Activated naive CD4-positive, alpha-beta T cell treated with anti-CD3 and anti-CD28 coated beads for 36 hours (primary cell): Measurements from ENCODE around the gene CES4A. TPM values are rescaled to one million over a fixed set of nuclear protein-coding genes. Genes with fewer than 3 reads are reported as not detected.
A peak's percentile ranks its signal among the peaks of the same experiment; 100 is the strongest.
"Not testable (repeated sequence)": the region's sequence is repeated elsewhere in the genome, so short reads cannot be mapped to it uniquely, and the experiment has no call there.

Experiments used
- CTCF ChIA-PET: fragments of 350-600 bp; sonication (Branson Sonifier 250); formaldehyde crosslinking; loops from one replicate; lab custom pipeline; 2021; ENCODE audit warnings: antibody characterized with exemption; lab: Charles Lee
- DNase-seq: peaks from one replicate; pipeline ENCODE4 v3.0.0-alpha.2; 2020
- H3K27ac Mint-ChIP-seq: one replicate; pipeline ENCODE4 v1.8.0; 2021; ENCODE audit warnings: mild to moderate bottlenecking, mixed read lengths
- H3K27me3 Mint-ChIP-seq: one replicate; pipeline ENCODE4 v1.8.0; 2021; ENCODE audit warnings: low read depth, mixed read lengths
- H3K36me3 Mint-ChIP-seq: one replicate; pipeline ENCODE4 v1.8.0; 2021; ENCODE audit warnings: low read depth, mixed read lengths
- H3K4me1 Mint-ChIP-seq: one replicate; pipeline ENCODE4 v1.8.0; 2021; ENCODE audit warnings: low read depth, mixed read lengths
- H3K4me3 Mint-ChIP-seq: one replicate; pipeline ENCODE4 v1.8.0; 2021; ENCODE audit warnings: mild to moderate bottlenecking, moderate library complexity, mixed read lengths
- H3K9me3 Mint-ChIP-seq: one replicate; pipeline ENCODE4 v1.8.0; 2021; ENCODE audit warnings: mixed read lengths
- intact Hi-C: fragments of 100-400 bp; cut with micrococcal nuclease; formaldehyde crosslinking; loops from one replicate; pipeline ENCODE4 v1.15.1; 2023
- total RNA-seq, 2 experiments: library from RNA; stranded (reverse); gene quantifications; one replicate each; pipeline ENCODE4 v1.2.3, GENCODE V29; 2021

Gene CES4A
- total RNA-seq, 2 experiments from 2014 or later: 4.9 to 5.1 TPM

GRCh38 chr16:67040166-67040565 lies 51.8 kb downstream of the CES4A start:
- Mint-ChIP-seq H3K4me1 (peaks cover 35% of the 10 kb centered on the region), H3K36me3 (peaks cover 22% of the 10 kb centered on the region), H3K4me3 (no peak overlapping the region), H3K27me3 (no peaks in the 10 kb centered on the region), H3K9me3 (no peaks in the 10 kb centered on the region), H3K27ac (no peak overlapping the region)
- intact Hi-C loops: no loop called here
- CTCF ChIA-PET: interaction anchor here (1.9 kb wide), 1 partner anchor 9 kb away, joined by 5 read pairs; no protein-coding TSS in a partner anchor
- no peak for DNase-seq

GRCh38 chr16:67040906-67041305 lies 52.5 kb downstream of the CES4A start:
- H3K9me3 Mint-ChIP-seq: no peaks in the 10 kb centered on the region
- H3K4me1 Mint-ChIP-seq: peaks cover 31% of the 10 kb centered on the region
- CTCF ChIA-PET: interaction anchor here (1.3 to 1.9 kb wide), 2 partner anchors 10 to 67 kb away, joined by 4 to 5 read pairs; no protein-coding TSS in a partner anchor
- peaks cover 21% of the 10 kb centered on the region for H3K36me3 Mint-ChIP-seq
- H3K27ac Mint-ChIP-seq: no peak overlapping the region
- DNase-seq: no peak
- intact Hi-C loops: no loop called here
- H3K4me3 Mint-ChIP-seq: no peak overlapping the region
- H3K27me3 Mint-ChIP-seq: no peaks in the 10 kb centered on the region

- H3K27ac Mint-ChIP-seq, intact Hi-C loops, H3K27me3 Mint-ChIP-seq, H3K9me3 Mint-ChIP-seq, DNase-seq, H3K4me3 Mint-ChIP-seq: not testable (repeated sequence)
- CTCF ChIA-PET: interaction anchor here (0.6 to 1.9 kb wide), 6 partner anchors 11 to 231 kb away, joined by 3 to 5 read pairs (median 4); no protein-coding TSS in a partner anchor
- Mint-ChIP-seq H3K4me1 (peaks cover 29% of the 10 kb centered on the region), H3K36me3 (peaks cover 18% of the 10 kb centered on the region)
Observed at GRCh38 chr16:67041520-67041919, 53.1 kb downstream of the CES4A start.

- H3K4me1 Mint-ChIP-seq: peaks cover 28% of the 10 kb centered on the region
- H3K9me3 Mint-ChIP-seq: no peaks in the 10 kb centered on the region
- intact Hi-C loops: no loop called here
- H3K27me3 Mint-ChIP-seq: no peaks in the 10 kb centered on the region
- H3K36me3 Mint-ChIP-seq: peaks cover 14% of the 10 kb centered on the region
- H3K27ac Mint-ChIP-seq: no peak overlapping the region
- CTCF ChIA-PET: interaction anchor here (0.8 to 2.5 kb wide), 5 partner anchors 9 to 519 kb away, joined by 3 to 10 read pairs (median 4); partner anchors contain the start of gene CTCF
- no peak for DNase-seq
- H3K4me3 Mint-ChIP-seq: no peak overlapping the region
Observed at GRCh38 chr16:67043420-67043819, 55.0 kb downstream of the CES4A start.

- Mint-ChIP-seq H3K4me1 (peaks cover 34% of the 10 kb centered on the region), H3K4me3 (no peak overlapping the region), H3K27ac (no peak overlapping the region), H3K36me3 (peaks cover 8% of the 10 kb centered on the region), H3K27me3 (no peaks in the 10 kb centered on the region), H3K9me3 (no peaks in the 10 kb centered on the region)
- no peak for DNase-seq
- CTCF ChIA-PET: no interaction called here
- intact Hi-C loops: no loop called here
Observed at GRCh38 chr16:67050796-67051195, 62.4 kb downstream of the CES4A start.

- CTCF ChIA-PET: interaction anchor here (0.6 to 2.9 kb wide), 4 partner anchors 9 to 148 kb away, joined by 3 to 9 read pairs (median 6); no protein-coding TSS in a partner anchor
- Mint-ChIP-seq H3K4me1 (peaks cover 43% of the 10 kb centered on the region), H3K27me3 (no peaks in the 10 kb centered on the region), H3K4me3 (no peak overlapping the region), H3K27ac (peak overlapping the region; percentile 32), H3K9me3 (no peaks in the 10 kb centered on the region), H3K36me3 (peaks cover 8% of the 10 kb centered on the region)
- DNase-seq: no peak
- intact Hi-C loops: loop anchor here (2.0 kb wide), 2 partner anchors 22 to 260 kb away; no protein-coding TSS in a partner anchor
Observed at GRCh38 chr16:67052399-67052798, 64.0 kb downstream of the CES4A start.

- peak; percentile 25 for DNase-seq
- peaks cover 8% of the 10 kb centered on the region for H3K36me3 Mint-ChIP-seq
- peaks cover 48% of the 10 kb centered on the region for H3K4me1 Mint-ChIP-seq
- H3K27me3 Mint-ChIP-seq: no peaks in the 10 kb centered on the region
- CTCF ChIA-PET: interaction anchor here (0.6 to 2.9 kb wide), 8 partner anchors 14 to 268 kb away, joined by 3 to 9 read pairs (median 3); no protein-coding TSS in a partner anchor
- intact Hi-C loops: loop anchor here (2.0 kb wide), 3 partner anchors 23 to 259 kb away; no protein-coding TSS in a partner anchor
- H3K27ac Mint-ChIP-seq: peak overlapping the region; percentile 32
- H3K4me3 Mint-ChIP-seq: peak overlapping the region; percentile 41
- H3K9me3 Mint-ChIP-seq: no peaks in the 10 kb centered on the region
Observed at GRCh38 chr16:67053767-67054334, 65.5 kb downstream of the CES4A start.

GRCh38 chr16:67054901-67055300 lies 66.5 kb downstream of the CES4A start:
- Mint-ChIP-seq H3K4me1 (peaks cover 50% of the 10 kb centered on the region), H3K36me3 (peaks cover 10% of the 10 kb centered on the region), H3K27ac (peak overlapping the region; percentile 53), H3K9me3 (no peaks in the 10 kb centered on the region), H3K4me3 (no peak overlapping the region), H3K27me3 (no peaks in the 10 kb centered on the region)
- no peak for DNase-seq
- intact Hi-C loops: loop anchor here (2.0 to 5.0 kb wide), 2 partner anchors 47 to 70 kb away; no protein-coding TSS in a partner anchor
- CTCF ChIA-PET: interaction anchor here (0.7 to 0.8 kb wide), 3 partner anchors 18 to 46 kb away, joined by 3 read pairs; no protein-coding TSS in a partner anchor

GRCh38 chr16:67055712-67056487 lies 67.5 kb downstream of the CES4A start:
- Mint-ChIP-seq H3K9me3 (no peaks in the 10 kb centered on the region), H3K4me3 (no peak overlapping the region), H3K27me3 (no peaks in the 10 kb centered on the region), H3K36me3 (peaks cover 10% of the 10 kb centered on the region), H3K27ac (peak overlapping the region; percentile 32), H3K4me1 (peaks cover 50% of the 10 kb centered on the region)
- intact Hi-C loops: loop anchor here (2.0 to 5.0 kb wide), 2 partner anchors 46 to 71 kb away; no protein-coding TSS in a partner anchor
- peak; percentile 26 for DNase-seq
- CTCF ChIA-PET: interaction anchor here (0.6 to 0.8 kb wide), 2 partner anchors 45 to 458 kb away, joined by 3 read pairs; no protein-coding TSS in a partner anchor

Other genes starting within 250 kb of the CES4A start
- gene DYNC1LI2, start 237.0 kb upstream of the CES4A start, total RNA-seq: 10 to 100 TPM; 30.8 to 31.0 TPM
- not detected for gene TERB1, start 187.0 kb upstream of the CES4A start, total RNA-seq
- gene NAE1, start 157.6 kb upstream of the CES4A start, total RNA-seq: 100 to 1,000 TPM; 108 to 115 TPM
- not detected for gene CA7, start 144.2 kb upstream of the CES4A start, total RNA-seq
- 10 to 100 TPM; 18.8 to 20.6 TPM for gene PDP2, start 108.1 kb upstream of the CES4A start, total RNA-seq
- not detected for gene CDH16, start 69.7 kb upstream of the CES4A start, total RNA-seq
- under 1 TPM in 1 of 2 experiments, not detected in 1; 0.25 TPM for gene RRAD, start 63.1 kb upstream of the CES4A start, total RNA-seq
- gene CIAO2B, start 54.2 kb upstream of the CES4A start, total RNA-seq: 100 to 1,000 TPM; 169 to 173 TPM
- gene CES2, start 53.1 kb upstream of the CES4A start, total RNA-seq: 10 to 100 TPM; 20.0 to 22.0 TPM
- gene CES3, start 27.3 kb upstream of the CES4A start, total RNA-seq: under 1 TPM; 0.17 to 0.55 TPM
- gene CBFB, start 40.6 kb downstream of the CES4A start, total RNA-seq: 10 to 100 TPM; 79.6 to 86.8 TPM
- gene PHAF1, start 121.4 kb downstream of the CES4A start, total RNA-seq: 1 to 10 TPM; 7.8 to 8.4 TPM
- gene B3GNT9, start 162.4 kb downstream of the CES4A start, total RNA-seq: 1 to 10 TPM; 1.1 to 1.2 TPM
- 10 to 100 TPM; 17.7 to 21.1 TPM for gene TRADD, start 171.3 kb downstream of the CES4A start, total RNA-seq
- gene FBXL8, start 171.4 kb downstream of the CES4A start, total RNA-seq: 10 to 100 TPM; 13.8 to 15.3 TPM
- 10 to 100 TPM; 11.1 to 12.3 TPM for gene HSF4, start 176.2 kb downstream of the CES4A start, total RNA-seq
- gene NOL3, start 181.9 kb downstream of the CES4A start, total RNA-seq: 1 to 10 TPM; 3.8 to 4.4 TPM
- 10 to 100 TPM; 21.9 to 24.0 TPM for gene MATCAP1, start 195.4 kb downstream of the CES4A start, total RNA-seq
- not detected for gene EXOC3L1, start 201.5 kb downstream of the CES4A start, total RNA-seq
- 10 to 100 TPM; 65.1 to 66.5 TPM for gene E2F4, start 203.6 kb downstream of the CES4A start, total RNA-seq
- gene ELMO3, start 210.5 kb downstream of the CES4A start, total RNA-seq: 1 to 10 TPM; 3.8 to 4.4 TPM
- 10 to 100 TPM; 24.6 to 29.4 TPM for gene TMEM208, start 238.5 kb downstream of the CES4A start, total RNA-seq